ENCODE measurements around the gene HCN4.

HCN4 gene

DNA sequence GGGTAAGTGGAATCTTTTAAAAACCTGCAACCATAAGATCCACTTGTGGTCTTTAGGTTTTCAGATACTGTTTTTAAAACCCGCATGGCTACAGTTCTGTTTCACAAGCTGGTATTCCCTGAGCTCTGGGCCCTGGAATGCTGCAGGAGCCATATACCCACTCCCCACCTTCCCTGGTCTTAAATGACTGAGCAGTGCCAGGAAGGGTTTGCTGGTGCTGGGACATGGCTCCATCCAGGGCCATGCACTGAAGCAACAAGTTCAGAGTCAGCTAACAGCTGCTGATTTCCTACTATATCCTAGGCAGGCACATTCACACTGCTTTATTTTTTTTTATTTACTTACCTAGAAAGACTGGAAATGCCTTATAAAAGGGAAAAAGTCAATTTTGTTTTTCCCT is 77.3 kb downstream of the HCN4 start:
- TF ChIP-seq, protein P1, sequence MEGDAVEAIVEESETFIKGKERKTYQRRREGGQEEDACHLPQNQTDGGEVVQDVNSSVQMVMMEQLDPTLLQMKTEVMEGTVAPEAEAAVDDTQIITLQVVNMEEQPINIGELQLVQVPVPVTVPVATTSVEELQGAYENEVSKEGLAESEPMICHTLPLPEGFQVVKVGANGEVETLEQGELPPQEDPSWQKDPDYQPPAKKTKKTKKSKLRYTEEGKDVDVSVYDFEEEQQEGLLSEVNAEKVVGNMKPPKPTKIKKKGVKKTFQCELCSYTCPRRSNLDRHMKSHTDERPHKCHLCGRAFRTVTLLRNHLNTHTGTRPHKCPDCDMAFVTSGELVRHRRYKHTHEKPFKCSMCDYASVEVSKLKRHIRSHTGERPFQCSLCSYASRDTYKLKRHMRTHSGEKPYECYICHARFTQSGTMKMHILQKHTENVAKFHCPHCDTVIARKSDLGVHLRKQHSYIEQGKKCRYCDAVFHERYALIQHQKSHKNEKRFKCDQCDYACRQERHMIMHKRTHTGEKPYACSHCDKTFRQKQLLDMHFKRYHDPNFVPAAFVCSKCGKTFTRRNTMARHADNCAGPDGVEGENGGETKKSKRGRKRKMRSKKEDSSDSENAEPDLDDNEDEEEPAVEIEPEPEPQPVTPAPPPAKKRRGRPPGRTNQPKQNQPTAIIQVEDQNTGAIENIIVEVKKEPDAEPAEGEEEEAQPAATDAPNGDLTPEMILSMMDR (IDR thresholded peaks at IDR 0.05) = no peak
- no peak overlapping the region for H3K27ac ChIP-seq

DNA sequence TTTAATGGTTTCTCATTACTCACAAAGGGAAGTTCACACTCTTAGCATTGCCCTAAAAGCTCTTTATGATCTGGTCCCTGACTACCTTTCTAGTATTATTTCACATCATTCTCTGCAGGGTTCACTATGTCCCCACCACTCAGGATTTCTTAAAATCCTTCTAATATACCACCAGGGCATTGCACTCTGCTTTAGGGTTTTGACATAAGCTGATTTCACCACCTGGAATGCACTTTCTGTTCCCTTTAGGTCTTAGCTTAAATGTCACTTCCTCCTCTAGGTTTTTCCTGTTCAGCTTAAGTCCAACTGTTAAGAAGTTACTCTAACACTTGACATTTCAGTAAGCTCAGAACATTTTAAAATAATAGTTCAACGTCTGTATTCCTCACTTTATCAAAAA is 81.7 kb downstream of the HCN4 start:
- H3K27ac ChIP-seq = no peak overlapping the region
- TF ChIP-seq, protein P1 (IDR thresholded peaks at IDR 0.05) = no peak
- TF ChIP-seq ZFX (IDR thresholded peaks at IDR 0.05; ENCODE audit: borderline replicate concordance) = no peak

DNA sequence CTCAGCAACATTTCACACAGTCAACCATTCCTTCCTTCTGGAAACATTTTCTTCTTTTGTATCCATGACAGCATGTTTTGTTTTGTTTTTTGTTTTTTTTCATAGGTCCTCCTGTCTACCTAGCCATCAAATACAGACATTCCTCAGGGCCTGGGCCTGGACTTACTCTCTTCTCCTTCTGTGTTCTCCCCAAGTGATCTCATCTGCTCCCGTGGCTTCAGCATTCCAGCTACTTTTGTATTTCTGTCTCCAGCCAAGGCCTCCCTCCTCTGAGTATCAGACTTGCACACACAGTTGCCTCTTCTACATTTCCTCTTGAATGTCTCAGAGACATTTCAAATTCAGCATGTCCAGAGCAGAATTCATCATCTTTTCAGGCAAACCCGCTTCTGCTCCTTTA is 82.4 kb downstream of the HCN4 start:
- no peak for TF ChIP-seq ZFX (IDR thresholded peaks at IDR 0.05; ENCODE audit: borderline replicate concordance)
- H3K27ac ChIP-seq = no peak overlapping the region

DNA sequence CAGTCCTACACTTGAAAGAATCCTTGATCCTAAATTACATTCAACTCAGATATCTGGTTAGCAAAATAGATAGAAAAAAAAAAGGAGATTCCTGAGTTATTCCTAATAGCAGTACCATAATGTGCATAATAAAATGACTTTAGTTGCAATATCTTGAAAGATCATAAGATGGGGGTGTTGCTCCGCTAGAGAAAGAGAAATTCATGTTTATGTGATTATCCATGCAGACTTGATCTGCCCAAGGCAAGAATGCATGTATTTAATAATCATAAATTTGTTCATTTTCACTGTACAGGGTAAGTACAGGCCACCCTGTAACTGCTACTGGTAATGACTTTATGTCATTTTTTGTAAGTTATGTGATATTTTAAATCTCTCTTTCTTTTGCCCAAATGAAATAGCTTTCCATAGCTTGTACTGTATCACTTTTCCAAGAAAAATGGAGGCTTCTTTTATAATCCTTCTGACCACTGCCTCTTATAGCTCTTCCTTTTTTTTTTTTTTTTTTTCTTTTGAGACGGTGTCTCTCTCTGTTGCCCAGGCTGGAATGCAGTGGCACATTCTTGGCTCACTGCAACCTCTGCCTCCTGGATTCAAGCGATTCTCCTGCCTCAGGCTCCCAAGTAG is 84.6 kb downstream of the HCN4 start:
- TF ChIP-seq ZFX (IDR thresholded peaks at IDR 0.05; ENCODE audit: borderline replicate concordance) = no peak
- TF ChIP-seq, protein P1 (IDR thresholded peaks at IDR 0.05) = peak; percentile 23

DNA sequence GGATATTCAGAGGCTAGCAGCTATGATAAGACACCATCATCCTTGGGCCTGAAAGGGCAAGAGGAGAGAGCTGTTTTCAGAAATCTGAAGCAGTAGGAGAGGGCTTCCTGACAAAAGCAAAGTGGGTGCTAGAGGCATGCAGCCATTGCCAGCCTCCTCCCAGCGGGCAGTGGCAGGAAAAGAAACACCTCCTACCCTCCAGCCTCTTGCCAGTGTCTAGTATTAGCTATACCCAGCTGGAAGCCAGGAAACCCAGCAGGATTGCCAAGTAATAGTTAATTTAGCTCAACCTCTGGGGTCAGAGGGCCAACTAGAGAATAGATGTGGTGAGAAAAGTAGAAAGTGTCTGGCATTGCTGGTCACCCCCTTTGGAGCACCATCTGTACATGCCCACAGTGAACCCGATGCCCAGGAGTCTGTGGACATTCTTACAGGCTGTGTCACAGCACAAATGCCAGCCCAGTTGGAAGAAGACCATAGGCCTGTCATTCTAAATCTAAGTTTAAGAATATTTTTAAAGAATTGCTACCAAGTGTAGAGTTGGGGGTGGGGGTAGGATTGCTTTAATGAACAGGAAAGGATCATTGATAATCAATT is 85.3 kb downstream of the HCN4 start:
- H3K27ac ChIP-seq = no peak overlapping the region
- TF ChIP-seq ZFX (IDR thresholded peaks at IDR 0.05; ENCODE audit: borderline replicate concordance) = no peak
- TF ChIP-seq, protein P1 (IDR thresholded peaks at IDR 0.05) = no peak

More for the DNA sequence above, 84.6 kb downstream of the HCN4 start:
- no peak overlapping the region for H3K27ac ChIP-seq

- TF ChIP-seq, protein P1 (IDR thresholded peaks at IDR 0.05) = no peak
- TF ChIP-seq ZFX (IDR thresholded peaks at IDR 0.05; ENCODE audit: borderline replicate concordance) = no peak
- no peak overlapping the region for H3K27ac ChIP-seq
Measured at GRCh38 chr15:73282567-73283365, 86.0 kb downstream of the HCN4 start.

- no peak overlapping the region for H3K27ac ChIP-seq
- no peak for TF ChIP-seq ZFX (IDR thresholded peaks at IDR 0.05; ENCODE audit: borderline replicate concordance)
- TF ChIP-seq, protein P1 (IDR thresholded peaks at IDR 0.05) = no peak
Measured at GRCh38 chr15:73275862-73276261, 92.9 kb downstream of the HCN4 start.
